Measurements from ENCODE around the gene SLC66A2. TPM values are rescaled to one million over a fixed set of nuclear protein-coding genes. Genes with fewer than 3 reads are reported as not detected.
"Not testable (repeated sequence)": the region's sequence is repeated elsewhere in the genome, so short reads cannot be mapped to it uniquely, and the experiment has no call there.

Gene SLC66A2
- total RNA-seq (2022), result 18.8 and 19.5 TPM in 2 replicates
- percentile 53 among the genes with signal in this experiment for Bru-seq, nascent RNA
- percentile 56 among the genes with signal in this experiment for BruChase-seq, experiment 1, labeled RNA remaining after a 2-hour chase
- percentile 55 among the genes with signal in this experiment for BruChase-seq, experiment 2, labeled RNA remaining after a 6-hour chase
- long read RNA-seq, transcript PQLC1-202 (5 exons, 2,475 nt), result major isoform, 7 of 22 reads
- long read RNA-seq, transcript PQLC1-203 (6 exons, 2,555 nt), result minor isoform, 6 of 22 reads
- long read RNA-seq, partial matches to known transcripts, result 1 of 22 reads
- long read RNA-seq, other reads (novel, unspliced or antisense), result 7 of 22 reads

GRCh38 chr18:79951545-79952455 lies at the start of gene SLC66A2:
Gene SLC66A2 (minus strand): TSS chr18:79951653. CDS start chr18:79950926, 727 bp downstream.
- no peak within 1 kb of the TSS for H3K27ac Mint-ChIP-seq (ENCODE audit: unreplicated experiment)
- no peaks in the 10 kb centered on the region for H3K9me3 ChIP-seq
- no peaks in the 10 kb centered on the region for H3K27me3 ChIP-seq (replicated peaks; ENCODE audit: control insufficient read depth, insufficient read depth, low read length)
- no peaks in the 10 kb centered on the region for H3K9me3 Mint-ChIP-seq (ENCODE audit: unreplicated experiment)
- ChIA-PET POLR2A (no interaction called here), CTCF (no interaction called here)
- H3K4me1 ChIP-seq, result no peaks in the 10 kb centered on the region
- H3K4me3 ChIP-seq (ENCODE audit: low read depth, low read length), result peak within 1 kb of the TSS; percentile 62
- TF ChIP-seq CTCF (IDR thresholded peaks at IDR 0.05; ENCODE audit: insufficient read depth in 1 of 2, low read depth in 1 of 2, low read length in 1 of 2, severe bottlenecking in 1 of 2, unreplicated experiment in 1 of 2), result no peak
- no peaks in the 10 kb centered on the region for H3K4me1 Mint-ChIP-seq (ENCODE audit: low read depth, unreplicated experiment)
- H3K36me3 Mint-ChIP-seq (ENCODE audit: insufficient read depth, unreplicated experiment), result no peaks in the 10 kb centered on the region
- H3K36me3 ChIP-seq (ENCODE audit: control insufficient read depth, insufficient read depth, low read length), result no peaks in the 10 kb centered on the region
- DNase-seq, result peak; percentile 79 to 88
- BruUV-seq (replicated peaks), result no TSS peak
- no peaks in the 10 kb centered on the region for H3K27me3 Mint-ChIP-seq (ENCODE audit: insufficient read depth, unreplicated experiment)
- H3K4me3 Mint-ChIP-seq (ENCODE audit: unreplicated experiment), result peak within 1 kb of the TSS; percentile 65
- intact Hi-C loops (cut with micrococcal nuclease; ENCODE audit: unreplicated experiment), result loop anchor here (2.0 kb wide), 1 partner anchor 17 kb away; no protein-coding TSS in a partner anchor

- H3K4me1 Mint-ChIP-seq (ENCODE audit: low read depth, unreplicated experiment), result no peaks in the 10 kb centered on the region
- Histone ChIP-seq H3K27me3 (replicated peaks; ENCODE audit: control insufficient read depth, insufficient read depth, low read length) (no peaks in the 10 kb centered on the region), H3K4me1 (no peaks in the 10 kb centered on the region), H3K36me3 (ENCODE audit: control insufficient read depth, insufficient read depth, low read length) (no peaks in the 10 kb centered on the region), H3K9me3 (no peaks in the 10 kb centered on the region), H3K4me3 (ENCODE audit: low read depth, low read length) (no peak overlapping the region)
- H3K27ac Mint-ChIP-seq (ENCODE audit: unreplicated experiment), result no peak overlapping the region
- H3K9me3 Mint-ChIP-seq (ENCODE audit: unreplicated experiment), result peaks cover 8% of the 10 kb centered on the region
- no peaks in the 10 kb centered on the region for H3K27me3 Mint-ChIP-seq (ENCODE audit: insufficient read depth, unreplicated experiment)
- BruUV-seq (replicated peaks), result no TSS peak
- POLR2A ChIA-PET, result no interaction called here
- intact Hi-C loops (cut with micrococcal nuclease; ENCODE audit: unreplicated experiment), result no loop called here
- CTCF ChIA-PET, result no interaction called here
- H3K4me3 Mint-ChIP-seq (ENCODE audit: unreplicated experiment), result no peak overlapping the region
- no peak for DNase-seq
- no peaks in the 10 kb centered on the region for H3K36me3 Mint-ChIP-seq (ENCODE audit: insufficient read depth, unreplicated experiment)
- no peak for TF ChIP-seq CTCF (IDR thresholded peaks at IDR 0.05; ENCODE audit: insufficient read depth in 1 of 2, low read depth in 1 of 2, low read length in 1 of 2, severe bottlenecking in 1 of 2, unreplicated experiment in 1 of 2)
Measured at GRCh38 chr18:80000877-80001276, 49.4 kb upstream of the SLC66A2 start.

GRCh38 chr18:79999701-80000100 lies 48.2 kb upstream of the SLC66A2 start:
- H3K36me3 Mint-ChIP-seq (ENCODE audit: insufficient read depth, unreplicated experiment); H3K27me3 Mint-ChIP-seq (ENCODE audit: insufficient read depth, unreplicated experiment); intact Hi-C loops (cut with micrococcal nuclease; ENCODE audit: unreplicated experiment); H3K9me3 Mint-ChIP-seq (ENCODE audit: unreplicated experiment); H3K27me3 ChIP-seq (replicated peaks; ENCODE audit: control insufficient read depth, insufficient read depth, low read length); CTCF ChIA-PET; BruUV-seq (replicated peaks); H3K4me1 Mint-ChIP-seq (ENCODE audit: low read depth, unreplicated experiment); H3K4me3 ChIP-seq (ENCODE audit: low read depth, low read length); DNase-seq; H3K36me3 ChIP-seq (ENCODE audit: control insufficient read depth, insufficient read depth, low read length); H3K4me1 ChIP-seq; H3K4me3 Mint-ChIP-seq (ENCODE audit: unreplicated experiment); POLR2A ChIA-PET; H3K9me3 ChIP-seq; H3K27ac Mint-ChIP-seq (ENCODE audit: unreplicated experiment): not testable (repeated sequence)
